Memory B cell (primary cell): ENCODE results near the gene DPH1.

ENCODE experiments used
- ATAC-seq: fragments of 150-1000 bp; cut with Tn5 transposase; 2 replicates; pipeline ENCODE4 v1.10.0; 2021; ENCODE audit warnings: low read depth, mild to moderate bottlenecking, moderate library complexity
- DNase-seq, 2 donors: peaks; one replicate each; pipeline ENCODE4 v3.0.0; 2022; ENCODE audit warnings: low spot score in 2 of 2
- H3K27ac Mint-ChIP-seq: one replicate; pipeline ENCODE4 v1.8.0; 2022; ENCODE audit warnings: mild to moderate bottlenecking, moderate library complexity, mixed read lengths
- H3K27me3 Mint-ChIP-seq: one replicate; pipeline ENCODE4 v1.8.0; 2022; ENCODE audit warnings: mixed read lengths
- H3K36me3 Mint-ChIP-seq: one replicate; pipeline ENCODE4 v1.8.0; 2022; ENCODE audit warnings: mild to moderate bottlenecking, mixed read lengths
- H3K4me1 Mint-ChIP-seq: one replicate; pipeline ENCODE4 v1.8.0; 2022; ENCODE audit warnings: mixed read lengths
- H3K4me3 Mint-ChIP-seq: one replicate; pipeline ENCODE4 v1.8.0; 2022; ENCODE audit warnings: mild to moderate bottlenecking, moderate library complexity, mixed read lengths
- H3K9me3 Mint-ChIP-seq: one replicate; pipeline ENCODE4 v1.8.0; 2022; ENCODE audit warnings: mixed read lengths

Gene DPH1

DNA sequence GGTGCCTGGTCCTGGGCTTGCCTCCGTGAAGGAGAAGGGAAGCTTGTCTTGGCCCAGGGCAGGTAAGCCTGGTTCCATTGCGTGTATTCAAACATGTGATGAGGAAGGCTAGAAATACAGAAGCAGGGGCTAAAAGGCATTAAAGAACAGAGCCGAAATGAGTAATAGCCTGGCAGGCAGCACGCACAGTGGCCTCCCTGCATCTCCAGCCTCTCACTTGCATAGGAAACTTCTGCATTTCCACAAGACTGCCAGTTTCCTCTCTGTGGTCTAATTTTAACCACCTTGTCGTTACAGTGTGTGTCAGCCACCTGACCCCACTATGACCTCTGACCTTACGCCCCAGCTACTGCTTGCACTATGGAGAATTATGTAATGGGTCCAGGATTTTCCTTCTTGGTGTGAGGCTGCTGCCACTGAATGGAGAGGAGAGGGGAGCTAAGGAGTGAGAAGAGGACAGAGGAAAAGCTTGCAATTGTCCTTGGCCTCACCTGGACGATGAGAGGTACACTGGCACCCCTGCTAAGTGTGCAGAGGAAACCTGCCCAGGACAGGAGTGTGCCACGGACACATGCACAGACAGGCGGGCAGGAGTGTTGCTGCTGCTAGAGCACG is 57.8 kb downstream of the DPH1 start:
- H3K27ac Mint-ChIP-seq, result peak overlapping the region; percentile 92
- peak; percentile 55 for ATAC-seq
- DNase-seq, result no peak
- H3K27me3 Mint-ChIP-seq, result no peaks in the 10 kb centered on the region
- no peaks in the 10 kb centered on the region for H3K9me3 Mint-ChIP-seq
- peaks cover 16% of the 10 kb centered on the region for H3K36me3 Mint-ChIP-seq
- peaks cover 59% of the 10 kb centered on the region for H3K4me1 Mint-ChIP-seq
- peak overlapping the region; percentile 73 for H3K4me3 Mint-ChIP-seq

DNA sequence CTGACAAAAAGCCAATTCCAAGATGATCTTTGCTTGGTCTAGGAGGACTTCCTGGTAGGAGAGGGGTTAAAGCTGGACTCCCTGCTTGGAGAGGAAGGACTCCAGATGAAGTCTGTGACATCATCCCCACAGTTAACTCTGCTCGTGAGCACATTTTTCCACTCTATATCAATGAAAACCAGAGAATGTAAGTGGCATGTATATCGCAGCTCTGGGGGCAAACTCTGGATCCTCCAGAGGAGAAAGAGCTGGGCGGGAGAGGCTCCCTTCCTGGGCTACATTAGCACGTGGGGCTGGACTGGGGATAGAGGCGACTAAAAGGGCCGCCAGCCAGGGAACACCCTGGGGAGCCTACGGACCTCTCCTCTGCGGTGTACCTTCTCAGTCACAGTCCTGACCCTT is 59.1 kb downstream of the DPH1 start:
- H3K4me3 Mint-ChIP-seq, result peak overlapping the region; percentile 89
- H3K9me3 Mint-ChIP-seq, result no peaks in the 10 kb centered on the region
- peak; percentile 15 for ATAC-seq
- H3K27me3 Mint-ChIP-seq, result no peaks in the 10 kb centered on the region
- H3K4me1 Mint-ChIP-seq, result peaks cover 53% of the 10 kb centered on the region
- DNase-seq, result no peak
- peaks cover 16% of the 10 kb centered on the region for H3K36me3 Mint-ChIP-seq
- peak overlapping the region; percentile 92 for H3K27ac Mint-ChIP-seq

DNA sequence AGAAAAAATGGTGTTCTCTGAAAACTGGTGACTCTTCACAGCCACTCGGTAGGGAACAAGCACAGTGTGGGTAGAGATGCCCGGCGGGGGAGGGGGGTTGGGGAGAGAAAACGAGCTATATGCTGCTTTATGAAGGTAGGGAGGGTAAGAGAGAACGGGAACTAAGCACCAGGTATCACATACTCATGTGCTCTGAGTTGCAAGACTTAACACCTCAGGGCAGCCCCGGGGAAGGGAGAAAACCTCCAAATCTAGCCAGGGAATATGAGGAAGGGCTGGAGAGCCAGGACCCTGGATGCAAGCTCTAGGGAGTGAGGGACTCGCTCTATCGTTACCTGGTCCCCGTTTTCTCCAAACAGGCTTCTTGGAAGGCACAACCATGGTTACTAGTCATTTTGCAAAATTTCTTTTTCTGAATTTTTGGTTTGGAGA is 60.3 kb downstream of the DPH1 start:
- Mint-ChIP-seq H3K27me3 (no peaks in the 10 kb centered on the region), H3K4me1 (peaks cover 43% of the 10 kb centered on the region), H3K4me3 (peak overlapping the region; percentile 89), H3K27ac (peak overlapping the region; percentile 92), H3K36me3 (peaks cover 12% of the 10 kb centered on the region), H3K9me3 (no peaks in the 10 kb centered on the region)
- peak; percentile 27 for ATAC-seq
- DNase-seq, result no peak

DNA sequence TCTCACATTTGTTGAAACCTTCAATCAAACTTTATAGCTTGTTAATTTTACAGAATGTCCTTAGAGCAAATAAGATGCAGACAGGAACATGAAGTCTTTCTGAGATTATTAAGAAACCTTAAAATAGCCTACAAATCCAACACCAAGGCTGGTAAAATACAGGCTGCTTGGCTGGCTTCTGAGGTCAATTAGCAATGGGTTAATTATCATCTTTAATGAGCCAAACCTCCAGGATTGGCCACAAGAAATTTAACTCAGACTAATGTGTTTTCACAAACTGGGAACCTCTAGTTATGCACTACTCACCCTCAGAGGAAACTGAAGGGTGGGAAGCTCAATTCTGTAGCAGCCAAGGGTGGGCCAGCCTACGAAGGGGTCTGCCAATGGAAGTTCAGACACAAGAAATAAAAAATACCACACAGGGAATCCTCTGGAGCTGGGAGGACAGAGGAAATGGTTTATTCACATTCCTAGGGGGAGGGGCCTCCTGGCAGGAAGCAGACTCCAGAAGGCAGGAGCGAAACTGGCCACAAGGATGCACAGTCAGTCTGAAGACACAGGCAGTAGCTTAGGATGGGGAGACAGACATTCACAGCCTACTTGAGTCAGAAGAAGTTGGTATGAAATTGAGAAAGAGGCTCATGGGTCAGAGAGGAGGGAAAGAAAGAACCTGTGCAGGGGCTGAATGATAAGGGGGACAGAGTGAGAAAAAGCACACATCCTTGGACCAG is 61.0 kb downstream of the DPH1 start:
- Mint-ChIP-seq H3K4me3 (no peak overlapping the region), H3K9me3 (no peaks in the 10 kb centered on the region), H3K27me3 (no peaks in the 10 kb centered on the region), H3K36me3 (peaks cover 6% of the 10 kb centered on the region), H3K27ac (no peak overlapping the region), H3K4me1 (peaks cover 41% of the 10 kb centered on the region)
- DNase-seq (no peak), ATAC-seq (no peak)

DNA sequence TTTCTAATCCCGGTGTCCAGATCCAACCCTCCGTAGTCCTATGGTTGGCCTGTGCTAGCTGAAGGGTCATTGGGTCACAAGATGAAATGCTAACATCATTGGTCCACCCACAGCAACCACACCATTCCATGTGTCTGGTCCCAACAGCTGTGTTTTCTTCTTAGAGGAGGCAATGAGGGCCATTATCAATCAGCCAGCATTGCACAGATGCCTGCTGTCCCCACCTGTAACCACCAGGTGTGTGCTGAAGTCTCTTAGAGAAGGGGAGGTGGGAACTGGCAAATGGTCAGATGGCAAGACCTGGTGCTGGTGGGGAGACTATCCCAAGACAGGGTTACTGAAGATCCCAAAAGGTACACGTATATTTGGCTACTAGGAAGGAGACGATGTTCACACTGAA is 62.3 kb downstream of the DPH1 start:
- no peak for DNase-seq
- peaks cover 37% of the 10 kb centered on the region for H3K4me1 Mint-ChIP-seq
- no peaks in the 10 kb centered on the region for H3K27me3 Mint-ChIP-seq
- H3K4me3 Mint-ChIP-seq, result no peak overlapping the region
- no peaks in the 10 kb centered on the region for H3K9me3 Mint-ChIP-seq
- no peak overlapping the region for H3K27ac Mint-ChIP-seq
- no peak for ATAC-seq
- H3K36me3 Mint-ChIP-seq, result peaks cover 6% of the 10 kb centered on the region

DNA sequence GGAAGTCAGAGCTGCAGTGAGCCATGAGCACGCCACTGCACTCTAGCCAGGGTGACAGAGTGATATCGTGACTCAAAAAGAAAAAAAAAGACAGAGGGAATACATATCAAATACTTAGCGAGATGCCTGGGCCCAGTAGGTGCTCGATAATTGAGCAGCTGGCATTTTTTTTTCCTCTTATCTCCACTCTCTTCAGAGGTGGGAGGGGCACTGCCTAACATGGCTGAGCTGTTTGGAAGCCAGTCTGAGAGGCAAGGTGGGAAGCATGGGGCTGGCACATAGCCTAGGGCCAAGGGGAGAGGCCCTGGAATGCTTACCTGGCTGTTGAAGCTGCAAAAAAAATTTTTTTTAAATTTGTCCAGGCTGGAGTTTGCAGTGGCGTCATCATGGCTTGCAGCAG is 63.4 kb downstream of the DPH1 start:
- Mint-ChIP-seq H3K36me3 (peaks cover 6% of the 10 kb centered on the region), H3K27ac (no peak overlapping the region), H3K4me3 (no peak overlapping the region), H3K4me1 (peaks cover 28% of the 10 kb centered on the region), H3K27me3 (no peaks in the 10 kb centered on the region), H3K9me3 (no peaks in the 10 kb centered on the region)
- no peak for ATAC-seq
- no peak for DNase-seq
